ENCODE data around the gene CENPX.

DNA sequence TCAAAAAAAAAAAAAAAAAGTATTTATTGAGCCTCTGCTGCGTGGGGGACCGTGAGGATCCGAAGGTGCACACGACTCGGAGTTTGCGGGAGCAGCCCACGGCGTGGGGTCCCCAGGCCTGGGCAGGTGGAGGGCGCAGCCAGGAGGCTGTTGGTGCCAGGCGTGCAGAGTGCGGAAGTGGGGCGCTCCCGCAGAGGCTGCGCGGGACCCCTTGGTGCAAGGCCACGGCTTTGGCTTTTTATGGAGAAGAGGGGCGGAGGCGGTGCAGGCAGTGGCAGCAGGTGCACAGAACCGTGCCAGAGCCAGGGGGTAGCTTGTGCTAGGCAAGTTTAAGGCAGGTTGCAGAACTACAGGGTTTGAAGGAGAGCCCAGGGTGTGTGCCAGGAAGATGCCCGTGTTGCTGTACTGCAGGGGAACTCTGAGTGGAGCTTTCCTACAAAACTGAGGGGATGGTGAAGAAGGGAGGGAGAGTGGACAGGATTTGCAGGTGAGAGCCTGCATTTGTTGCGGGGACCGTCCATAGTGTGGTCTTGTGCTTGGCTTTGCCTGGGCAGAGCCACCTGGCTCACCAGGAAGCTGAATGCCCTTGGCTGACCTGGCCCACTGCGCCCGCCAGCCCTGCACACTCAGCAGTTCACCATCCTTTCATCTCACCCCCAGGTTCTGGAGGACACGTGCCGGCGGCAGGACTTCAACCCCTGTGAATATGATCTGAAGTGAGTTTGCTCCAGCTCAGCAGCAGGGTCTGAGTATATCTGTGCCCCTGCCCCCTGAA lies 44.0 kb downstream of the CENPX start:
- TF ChIP-seq, protein P1, sequence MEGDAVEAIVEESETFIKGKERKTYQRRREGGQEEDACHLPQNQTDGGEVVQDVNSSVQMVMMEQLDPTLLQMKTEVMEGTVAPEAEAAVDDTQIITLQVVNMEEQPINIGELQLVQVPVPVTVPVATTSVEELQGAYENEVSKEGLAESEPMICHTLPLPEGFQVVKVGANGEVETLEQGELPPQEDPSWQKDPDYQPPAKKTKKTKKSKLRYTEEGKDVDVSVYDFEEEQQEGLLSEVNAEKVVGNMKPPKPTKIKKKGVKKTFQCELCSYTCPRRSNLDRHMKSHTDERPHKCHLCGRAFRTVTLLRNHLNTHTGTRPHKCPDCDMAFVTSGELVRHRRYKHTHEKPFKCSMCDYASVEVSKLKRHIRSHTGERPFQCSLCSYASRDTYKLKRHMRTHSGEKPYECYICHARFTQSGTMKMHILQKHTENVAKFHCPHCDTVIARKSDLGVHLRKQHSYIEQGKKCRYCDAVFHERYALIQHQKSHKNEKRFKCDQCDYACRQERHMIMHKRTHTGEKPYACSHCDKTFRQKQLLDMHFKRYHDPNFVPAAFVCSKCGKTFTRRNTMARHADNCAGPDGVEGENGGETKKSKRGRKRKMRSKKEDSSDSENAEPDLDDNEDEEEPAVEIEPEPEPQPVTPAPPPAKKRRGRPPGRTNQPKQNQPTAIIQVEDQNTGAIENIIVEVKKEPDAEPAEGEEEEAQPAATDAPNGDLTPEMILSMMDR (IDR thresholded peaks at IDR 0.05) = no peak
- TF ChIP-seq POLR2A (IDR thresholded peaks at IDR 0.05) = no peak

Data from esophagus squamous epithelium (tissue), 4 donors.